HG03025 (cell line): Measurements from ENCODE around the gene MGLL.

Experiments
- ATAC-seq: cut with Tn5 transposase; IDR thresholded peaks from one replicate; pipeline ENCODE4 v1.9.1; 2021; ENCODE audit warnings: mild to moderate bottlenecking, moderate library complexity; ENCODE audit not compliant: unreplicated experiment, low FRiP score

The MGLL gene

GRCh38 chr3:127791221-127791913 is 30.9 kb downstream of the MGLL start:
- ATAC-seq: no peak

DNA sequence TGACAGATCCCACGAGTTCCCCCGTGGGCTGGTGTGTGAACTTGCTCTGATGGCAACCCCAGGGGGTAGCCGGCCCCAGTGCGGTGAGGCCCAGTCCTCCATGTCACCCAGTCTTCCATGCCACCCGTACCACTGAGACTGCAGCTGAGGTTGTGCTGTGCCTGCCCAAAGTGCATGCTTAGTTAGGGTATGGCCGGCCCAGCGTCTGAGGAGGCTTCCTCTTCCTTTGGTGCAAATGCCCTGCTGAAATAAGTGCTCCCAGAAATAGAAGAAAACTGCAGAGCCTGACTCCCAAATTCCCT is 31.5 kb downstream of the MGLL start:
- no peak for ATAC-seq

DNA sequence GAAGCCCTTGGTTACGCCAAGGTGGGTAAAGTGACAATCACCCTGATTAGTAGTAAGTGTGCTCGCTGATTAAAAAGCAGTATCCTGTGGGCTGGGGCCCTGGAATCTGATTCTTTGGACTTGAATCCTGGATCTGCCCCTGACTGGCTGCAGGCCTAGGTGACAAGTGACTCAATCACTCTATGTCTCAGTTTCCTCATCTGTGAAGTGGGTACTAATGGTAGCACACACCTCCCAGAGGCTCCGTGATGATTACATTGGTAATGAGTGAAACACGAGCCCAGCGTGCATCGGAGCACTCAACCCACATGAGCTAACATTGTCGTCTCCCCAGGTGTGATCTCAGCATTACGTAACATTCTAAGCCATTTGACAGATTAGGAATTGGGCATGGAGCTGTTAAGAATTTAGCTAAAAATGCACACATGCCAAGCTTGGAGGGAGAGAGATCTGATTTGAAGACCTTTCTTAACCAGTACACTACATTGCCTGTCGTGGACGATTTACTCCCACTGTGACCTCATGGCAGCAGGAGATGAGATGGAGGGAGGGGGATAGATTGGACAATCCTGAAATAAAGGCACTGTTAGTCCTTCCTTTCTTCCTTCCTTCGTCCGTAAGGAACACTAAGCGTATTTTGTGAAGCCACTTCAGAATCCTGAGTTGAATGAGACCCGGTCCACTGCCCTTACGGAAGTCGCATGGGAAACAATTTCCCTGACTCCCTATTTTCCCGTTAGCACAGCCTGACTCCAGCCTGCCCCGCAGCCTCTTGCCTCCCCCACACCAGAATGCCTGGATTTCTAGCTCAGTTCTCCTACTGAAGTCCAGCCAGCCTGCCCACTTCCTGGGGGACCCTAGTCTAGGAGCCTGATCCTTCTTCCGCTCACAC is 32.1 kb downstream of the MGLL start:
- ATAC-seq: no peak

GRCh38 chr3:127789051-127789450 is 33.3 kb downstream of the MGLL start:
- ATAC-seq: no peak

- ATAC-seq: no peak
Observed at GRCh38 chr3:127788451-127788909, 33.8 kb downstream of the MGLL start.

- no peak for ATAC-seq
Observed at GRCh38 chr3:127787571-127788365, 34.5 kb downstream of the MGLL start.

- ATAC-seq: no peak
Observed at GRCh38 chr3:127787071-127787490, 35.2 kb downstream of the MGLL start.

GRCh38 chr3:127786353-127787070 is 35.8 kb downstream of the MGLL start:
- no peak for ATAC-seq

DNA sequence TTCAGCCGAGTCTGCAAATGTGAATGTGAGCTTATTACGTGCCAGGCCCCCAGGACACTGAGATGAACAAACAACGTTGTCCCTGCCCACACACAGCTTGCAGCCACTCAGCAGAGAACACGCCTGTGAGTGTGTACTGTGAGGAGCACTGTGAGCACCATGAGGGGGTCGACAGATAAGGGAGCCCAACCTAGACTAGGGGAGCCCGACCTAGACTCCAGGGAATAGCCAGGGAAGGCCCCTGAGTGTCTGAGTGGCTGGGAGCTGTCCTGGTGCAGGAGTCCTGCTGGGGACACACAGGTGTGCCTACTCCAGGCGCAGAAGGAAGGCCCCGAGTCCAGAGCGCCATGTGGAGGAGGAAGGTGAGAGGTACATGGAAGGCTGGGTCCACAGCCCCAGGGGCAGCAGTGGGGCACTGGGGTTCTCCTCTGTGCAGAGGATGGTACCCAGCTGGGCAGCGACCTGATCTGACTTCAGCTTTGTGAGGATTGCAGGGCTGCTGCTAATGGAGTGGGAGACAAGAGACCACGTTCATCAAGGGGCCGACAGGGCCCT is 36.5 kb downstream of the MGLL start:
- ATAC-seq: no peak

- no peak for ATAC-seq
Observed at GRCh38 chr3:127784865-127785710, 37.2 kb downstream of the MGLL start.

DNA sequence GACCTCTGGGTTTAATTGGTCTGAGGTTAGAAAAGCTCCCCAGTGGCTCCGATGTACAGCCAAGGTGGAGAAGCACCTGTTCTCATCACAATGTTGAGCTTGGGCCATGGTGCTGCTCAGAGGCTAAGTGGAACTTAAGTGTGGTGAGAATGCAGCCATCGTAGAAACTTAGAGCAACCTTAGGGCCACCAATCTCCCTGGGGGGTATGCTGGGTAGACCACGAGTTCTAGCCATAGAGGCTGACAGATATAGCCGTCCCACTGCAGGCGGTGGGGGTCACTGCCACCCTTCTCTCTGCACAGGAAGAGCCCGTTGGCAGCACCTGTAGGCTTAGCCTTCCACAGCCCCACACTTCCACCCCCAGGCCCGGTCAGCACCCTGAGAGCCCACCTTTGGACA is 38.0 kb downstream of the MGLL start:
- no peak for ATAC-seq

- ATAC-seq: no peak
Observed at GRCh38 chr3:127783642-127784160, 38.6 kb downstream of the MGLL start.

- no peak for ATAC-seq
Observed at GRCh38 chr3:127783166-127783565, 39.1 kb downstream of the MGLL start.

GRCh38 chr3:127781411-127782001 is 40.8 kb downstream of the MGLL start:
- ATAC-seq: no peak

- no peak for ATAC-seq
Observed at GRCh38 chr3:127780536-127781400, 41.5 kb downstream of the MGLL start.

DNA sequence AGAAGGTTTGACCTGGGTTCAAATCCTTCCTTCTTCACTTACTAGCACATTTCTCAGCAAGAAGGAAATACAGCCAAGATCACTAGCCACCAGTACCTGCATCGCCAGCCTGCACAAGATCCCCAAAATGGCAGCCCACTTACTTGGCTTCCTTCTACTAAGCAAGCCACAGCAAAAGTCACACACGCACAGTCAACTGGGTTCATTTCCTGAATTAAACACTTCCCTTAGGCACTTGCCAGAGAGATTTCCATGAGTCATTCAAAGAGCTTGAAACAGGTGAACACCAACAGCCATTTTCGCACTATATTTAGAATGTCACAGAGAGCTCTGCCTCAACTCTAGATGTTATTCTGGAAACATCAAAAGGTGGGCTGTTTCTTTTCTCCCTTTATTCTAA is 42.6 kb downstream of the MGLL start:
- no peak for ATAC-seq

DNA sequence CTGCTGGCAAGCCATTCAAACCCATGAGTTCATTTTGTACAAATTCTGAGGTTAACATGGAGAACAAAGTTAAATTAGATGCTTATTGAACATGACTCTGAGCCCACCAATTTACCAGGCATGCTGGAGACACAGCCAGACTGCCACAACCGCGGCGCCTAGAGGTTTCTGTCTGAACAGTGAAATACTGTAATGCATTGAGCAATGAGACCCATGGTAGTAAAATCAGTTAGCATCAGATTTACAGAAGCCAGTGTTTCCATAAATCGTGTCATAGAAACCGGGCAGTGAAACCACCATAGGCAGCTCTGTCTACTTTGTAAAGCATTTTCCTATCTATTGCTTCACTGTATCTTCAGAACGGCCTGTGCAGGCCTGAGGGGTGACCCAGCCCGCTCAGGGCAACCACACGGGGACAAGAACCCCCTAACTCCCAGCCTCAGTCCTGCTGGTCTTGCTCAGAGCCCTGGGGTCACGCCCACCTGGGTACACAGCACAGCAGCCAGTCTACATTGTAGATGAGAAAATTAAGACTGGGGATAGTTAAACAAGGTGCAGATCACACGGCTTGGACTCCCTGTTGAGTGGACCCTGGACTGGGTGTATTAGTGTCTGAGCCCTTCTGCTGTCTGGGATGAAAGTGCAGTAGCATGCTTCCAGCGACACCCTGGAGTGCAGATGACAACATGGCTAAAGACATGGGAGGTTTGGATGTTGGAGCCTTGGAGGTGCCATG is 44.2 kb downstream of the MGLL start:
- ATAC-seq: no peak
